K562 (cell line): ENCODE data around the gene POLR2L. TPM values are rescaled to one million over a fixed set of nuclear protein-coding genes. Genes with fewer than 3 reads are reported as not detected.
A peak's percentile ranks its signal among the peaks of the same experiment; 100 is the strongest.

Source experiments
- ATF2 ChIP-seq: sonication (generic); formaldehyde crosslinking; IDR thresholded peaks from 2 replicates; pipeline ENCODE4 v1.8.1; 2022; ENCODE audit warnings: missing genetic modification reagents
- CTCF ChIP-seq, 3 experiments: IDR thresholded peaks in 2 of 3; conservative IDR thresholded peaks in 1 of 3; 2 replicates each; pipeline ENCODE4 v1.5.1; 2011 to 2012; ENCODE audit warnings: low read length in 3 of 3, mild to moderate bottlenecking in 3 of 3, control low read depth in 2 of 3, improper control_type of control experiment in 1 of 3, inconsistent platforms in 1 of 3, low read depth in 1 of 3, mixed read lengths in 1 of 3, moderate library complexity in 1 of 3; ENCODE audit not compliant: insufficient read depth in 2 of 3
- E2F6 ChIP-seq, 2 experiments: IDR thresholded peaks; 2 replicates each; pipeline ENCODE4 v1.6.1; 2011; ENCODE audit warnings: borderline replicate concordance in 1 of 2, control low read depth in 1 of 2, low read depth in 1 of 2, low read length in 1 of 2, mild to moderate bottlenecking in 1 of 2, mixed read lengths in 1 of 2, moderate library complexity in 1 of 2; ENCODE audit not compliant: insufficient read depth in 1 of 2, insufficient read length in 1 of 2, poor library complexity in 1 of 2, severe bottlenecking in 1 of 2; ENCODE audit errors: extremely low read depth in 1 of 2
- ELF4 ChIP-seq: fragments of 450-650 bp; formaldehyde crosslinking; IDR thresholded peaks from 2 replicates; pipeline ENCODE4 v1.4.0; 2022; ENCODE audit warnings: missing genetic modification characterization
- ESRRA ChIP-seq: fragments of 450-650 bp; IDR thresholded peaks from 2 replicates; pipeline ENCODE4 v1.6.1; 2014; ENCODE audit warnings: low read depth, mild to moderate bottlenecking, moderate library complexity, borderline replicate concordance
- FOXK1 ChIP-seq: sonication (generic); formaldehyde crosslinking; IDR thresholded peaks from 2 replicates; pipeline ENCODE4 v1.8.0; 2022; ENCODE audit warnings: missing genetic modification reagents, mild to moderate bottlenecking, borderline replicate concordance
- HNRNPL ChIP-seq: fragments of 200-400 bp; formaldehyde crosslinking; IDR thresholded peaks from 2 replicates; pipeline ENCODE4 v1.6.1; 2017; ENCODE audit warnings: low read depth, mild to moderate bottlenecking, low read length
- NR2C2 ChIP-seq, 2 experiments: fragments of 200-800 bp in 1 of 2; sonication (Bioruptor generic) in 1 of 2; sonication (generic) in 1 of 2; formaldehyde crosslinking in 1 of 2; IDR thresholded peaks; 2 replicates each; pipeline versions ENCODE4 v1.6.1 to v1.8.0; 2016 to 2022; ENCODE audit warnings: mild to moderate bottlenecking in 1 of 2, missing compliant biosample characterization in 1 of 2, missing genetic modification characterization in 1 of 2, missing genetic modification reagents in 1 of 2
- POLR2AphosphoS2 ChIP-seq: IDR thresholded peaks from 2 replicates; pipeline ENCODE4 v1.6.1; 2012; ENCODE audit warnings: low read length, improper control_type of control experiment
- POLR3G ChIP-seq: IDR thresholded peaks from 2 replicates; pipeline ENCODE4 v1.6.1; 2011; ENCODE audit not compliant: insufficient read length, insufficient replicate concordance; ENCODE audit errors: extremely low read depth
- RFX1 ChIP-seq: fragments of 450-650 bp; IDR thresholded peaks from 2 replicates; pipeline ENCODE4 v1.6.1; 2016; ENCODE audit warnings: mild to moderate bottlenecking, moderate library complexity
- SRF ChIP-seq, 2 experiments: fragments of 250-450, 450-650 bp in 1 of 2; sonication (Bioruptor Pico) in 1 of 2; sonication (generic) in 1 of 2; formaldehyde crosslinking; IDR thresholded peaks; 2 replicates each; pipeline versions ENCODE4 v1.5.0 to v1.5.1; 2020 to 2022; ENCODE audit warnings: mild to moderate bottlenecking in 1 of 2, missing genetic modification reagents in 1 of 2
- TAF1 ChIP-seq: IDR thresholded peaks from 2 replicates; pipeline ENCODE4 v1.6.1; 2011; ENCODE audit warnings: mild to moderate bottlenecking, low read length, moderate library complexity; ENCODE audit not compliant: insufficient read depth, control insufficient read depth, severe bottlenecking; ENCODE audit errors: extremely low read depth
- ZBTB7A ChIP-seq: IDR thresholded peaks from 2 replicates; pipeline ENCODE4 v1.6.1; 2011; ENCODE audit warnings: low read depth, mild to moderate bottlenecking, low read length, moderate library complexity, borderline replicate concordance; ENCODE audit not compliant: control insufficient read depth
- ZC3H4 ChIP-seq: sonication (generic); formaldehyde crosslinking; IDR thresholded peaks from 2 replicates; pipeline ENCODE4 v1.9.0; 2021; ENCODE audit warnings: missing genetic modification reagents, borderline replicate concordance
- ZNF253 ChIP-seq: fragments of 250-450 bp; sonication (Bioruptor Pico); conservative IDR thresholded peaks from 2 replicates; pipeline ENCODE4 v1.6.1; 2021; ENCODE audit warnings: mild to moderate bottlenecking
- ZNF655 ChIP-seq: fragments of 250-450 bp; sonication (Bioruptor Pico); IDR thresholded peaks from 2 replicates; pipeline ENCODE4 v1.5.0; 2021
- ZNF830 ChIP-seq: fragments of 250-450 bp; sonication (Bioruptor Pico); IDR thresholded peaks from 2 replicates; pipeline ENCODE4 v1.5.0; 2021; ENCODE audit warnings: mild to moderate bottlenecking
- ZSCAN32 ChIP-seq: fragments of 450-650 bp; formaldehyde crosslinking; IDR thresholded peaks from 2 replicates; pipeline ENCODE4 v1.4.0; 2020; ENCODE audit warnings: mild to moderate bottlenecking, moderate library complexity
- ZZZ3 ChIP-seq: fragments of 450-650 bp; IDR thresholded peaks from 2 replicates; pipeline ENCODE4 v1.6.1; 2016; ENCODE audit warnings: antibody characterized with exemption, mild to moderate bottlenecking, moderate library complexity
- polyA plus RNA-seq, 8 experiments: library from polyadenylated mRNA; depleted of rRNA in 4 of 8; stranded (reverse) in 5 of 8; unstranded in 3 of 8; fragments of >200 nt; fragmentation: Nextera tagmentation in 2 of 8; fragmentation: Illumina TruSeq in 1 of 8; extraction: Ambion mirVana in 2 of 8; extraction: Trizol in 1 of 8; gene quantifications; 2 replicates each; pipeline versions ENCODE4 v1.2.1 to v1.2.3, GENCODE V29; 2011 to 2014; ENCODE audit warnings: inconsistent platforms in 1 of 8, missing spikeins in 1 of 8
- total RNA-seq, 7 experiments: library from RNA; depleted of rRNA in 6 of 7; stranded (reverse); fragments of >200 nt in 6 of 7; fragmentation: Illumina TruSeq in 2 of 7; extraction: Trizol in 2 of 7; gene quantifications; 2 replicates each; pipeline versions ENCODE4 v1.2.1 to v1.2.3, GENCODE V29; 2011 to 2021; ENCODE audit warnings: low replicate concordance in 1 of 7

POLR2L gene
- total and polyA plus RNA-seq, 9 of the 15 experiments (the other 6 are each of a cell fraction or from before 2014, with no cell fraction given), result 38.3 to 688 (median 108) TPM

- TF ChIP-seq ATF2 (CRISPR knock-in tag), result no peak
- TF ChIP-seq FOXK1 (CRISPR knock-in tag), result 0 out of 2 replicates have a peak, but pooled peaks have one; percentile 56
- no peak for TF ChIP-seq ELF4 (CRISPR knock-in tag)
- TF ChIP-seq ZZZ3, result no peak
- TF ChIP-seq NR2C2 (CRISPR knock-in tag; IDR thresholded peaks at IDR 0.05), result no peak
- no peak for TF ChIP-seq NR2C2 (tag; IDR thresholded peaks at IDR 0.05)
- TF ChIP-seq ZNF655 (CRISPR knock-in tag), result no peak
- TF ChIP-seq ZC3H4 (CRISPR knock-in tag), result no peak
- no peak for TF ChIP-seq RFX1
- no peak for TF ChIP-seq ZNF830
- TF ChIP-seq ZSCAN32 (CRISPR knock-in tag), result no peak
- TF ChIP-seq ZBTB7A, result peak; percentile 52; the same call in 1 of the 2 replicates
- TF ChIP-seq HNRNPL, result no peak
- TF ChIP-seq CTCF (IDR thresholded peaks at IDR 0.05 in 2 of 3, conservative IDR thresholded peaks at IDR 0.05 in 1 of 3; ENCODE audit: insufficient read depth in 2 of 3, low read depth in 1 of 3, low read length in 3 of 3), result peak in 2 of 3 experiments; percentile 37 to 47; a peak in 4 of 6 replicates
- peak in 1 of 2 experiments; percentile 5 for TF ChIP-seq E2F6 (IDR thresholded peaks at IDR 0.05; ENCODE audit: borderline replicate concordance in 1 of 2, extremely low read depth in 1 of 2, insufficient read depth in 1 of 2, insufficient read length in 1 of 2, low read depth in 1 of 2, low read length in 1 of 2, poor library complexity in 1 of 2, severe bottlenecking in 1 of 2)
- peak; percentile 41; the same call in 1 of the 2 replicates for TF ChIP-seq ESRRA
- no peak for TF ChIP-seq POLR2AphosphoS2
- TF ChIP-seq SRF (CRISPR knock-in tag; IDR thresholded peaks at IDR 0.05), result no peak
- TF ChIP-seq TAF1, result peak; percentile 50
- TF ChIP-seq ZNF253 (CRISPR knock-in tag), result no peak
- no peak for TF ChIP-seq POLR3G
Observed at GRCh38 chr11:808427-809286, 33.7 kb downstream of the POLR2L start (continued).
